ENCODE results near the gene HOMER3.

DNA sequence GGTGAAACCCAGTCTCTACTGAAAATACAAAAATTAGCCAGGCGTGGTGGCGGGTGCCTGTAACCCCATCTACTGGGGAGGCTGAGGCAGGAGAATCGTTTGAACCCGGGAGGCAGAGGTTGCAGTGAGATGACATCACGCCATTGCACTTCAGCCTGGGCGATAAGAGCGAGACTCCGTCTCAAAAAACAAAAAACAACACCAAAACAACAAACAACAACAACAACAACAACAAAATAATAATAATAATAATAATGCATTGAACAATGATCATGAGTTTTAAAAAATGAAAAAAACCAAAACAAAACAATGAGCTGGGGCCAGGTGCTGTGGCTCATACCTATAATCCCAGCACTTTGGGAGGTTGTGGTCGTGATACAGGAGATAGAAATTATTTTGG is 23.1 kb upstream of the HOMER3 start:
- TF ChIP-seq CTCF (IDR thresholded peaks at IDR 0.05 in 2 of 3, conservative IDR thresholded peaks at IDR 0.05 in 1 of 3; ENCODE audit: insufficient read depth in 2 of 3, low read depth in 1 of 3, low read length in 3 of 3), result no peak
- TF ChIP-seq CEBPG (CRISPR knock-in tag; IDR thresholded peaks at IDR 0.05), result no peak
- no peak for TF ChIP-seq CEBPG (tag; conservative IDR thresholded peaks at IDR 0.05 in 1 of 2, IDR thresholded peaks at IDR 0.05 in 1 of 2)
- TF ChIP-seq ZNF512 (tag; IDR thresholded peaks at IDR 0.05), result no peak
- no peak for TF ChIP-seq CHD1 (IDR thresholded peaks at IDR 0.05; ENCODE audit: low read length)
- TF ChIP-seq CBFB (CRISPR knock-in tag; IDR thresholded peaks at IDR 0.05), result no peak
- TF ChIP-seq CXXC5 (CRISPR knock-in tag; IDR thresholded peaks at IDR 0.05), result no peak
- TF ChIP-seq TAF1 (IDR thresholded peaks at IDR 0.05; ENCODE audit: control insufficient read depth, extremely low read depth, insufficient read depth, low read length, severe bottlenecking), result no peak
- no peak for TF ChIP-seq MXD1 (CRISPR knock-in tag; IDR thresholded peaks at IDR 0.05; ENCODE audit: borderline replicate concordance, poor library complexity, severe bottlenecking)
- no peak for TF ChIP-seq SPI1 (IDR thresholded peaks at IDR 0.05; ENCODE audit: borderline replicate concordance, low read depth, low read length)
- TF ChIP-seq NR2C2 (CRISPR knock-in tag; IDR thresholded peaks at IDR 0.05), result no peak
- TF ChIP-seq NR2C2 (tag; IDR thresholded peaks at IDR 0.05), result no peak
